GM12864 (cell line): ENCODE results near the gene DUSP18.

Source experiments
- DNase-seq: peaks from one replicate; pipeline ENCODE4 v3.0.0-alpha.2; 2011; ENCODE audit warnings: low read depth
- H3K4me3 ChIP-seq: 2 replicates; pipeline ENCODE4 v1.5.1; 2011; ENCODE audit warnings: mild to moderate bottlenecking, low read depth, low read length, control low read depth
- TF ChIP-seq, protein P1 (sequence below): IDR thresholded peaks from 2 replicates; pipeline ENCODE4 v1.5.1; 2011; ENCODE audit warnings: low read depth, mild to moderate bottlenecking, moderate library complexity, low read length, control low read depth, inconsistent platforms; ENCODE audit errors: missing control alignments

DUSP18 gene

DNA sequence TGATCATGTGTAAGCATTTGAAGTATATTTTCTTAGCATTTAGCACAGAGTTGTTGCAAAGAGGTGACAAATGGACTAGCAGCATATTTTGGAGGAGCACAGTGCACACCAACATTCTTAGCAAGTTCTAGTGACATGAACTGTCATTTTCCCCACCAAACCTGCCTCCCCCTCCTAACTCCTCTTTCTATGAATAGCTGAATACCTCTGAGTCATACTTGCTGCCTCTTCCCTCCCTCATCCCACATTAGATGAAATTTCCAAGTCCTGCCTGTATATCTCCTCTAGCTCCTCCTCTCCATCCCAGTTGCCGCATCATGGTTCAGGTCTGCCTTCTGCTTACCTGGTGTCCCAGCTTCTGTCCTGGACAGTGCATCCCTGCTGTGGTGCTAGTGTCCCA is 34.2 kb upstream of the DUSP18 start:
- no peak for DNase-seq
- TF ChIP-seq, protein P1, sequence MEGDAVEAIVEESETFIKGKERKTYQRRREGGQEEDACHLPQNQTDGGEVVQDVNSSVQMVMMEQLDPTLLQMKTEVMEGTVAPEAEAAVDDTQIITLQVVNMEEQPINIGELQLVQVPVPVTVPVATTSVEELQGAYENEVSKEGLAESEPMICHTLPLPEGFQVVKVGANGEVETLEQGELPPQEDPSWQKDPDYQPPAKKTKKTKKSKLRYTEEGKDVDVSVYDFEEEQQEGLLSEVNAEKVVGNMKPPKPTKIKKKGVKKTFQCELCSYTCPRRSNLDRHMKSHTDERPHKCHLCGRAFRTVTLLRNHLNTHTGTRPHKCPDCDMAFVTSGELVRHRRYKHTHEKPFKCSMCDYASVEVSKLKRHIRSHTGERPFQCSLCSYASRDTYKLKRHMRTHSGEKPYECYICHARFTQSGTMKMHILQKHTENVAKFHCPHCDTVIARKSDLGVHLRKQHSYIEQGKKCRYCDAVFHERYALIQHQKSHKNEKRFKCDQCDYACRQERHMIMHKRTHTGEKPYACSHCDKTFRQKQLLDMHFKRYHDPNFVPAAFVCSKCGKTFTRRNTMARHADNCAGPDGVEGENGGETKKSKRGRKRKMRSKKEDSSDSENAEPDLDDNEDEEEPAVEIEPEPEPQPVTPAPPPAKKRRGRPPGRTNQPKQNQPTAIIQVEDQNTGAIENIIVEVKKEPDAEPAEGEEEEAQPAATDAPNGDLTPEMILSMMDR, result no peak
- no peak overlapping the region for H3K4me3 ChIP-seq

DNA sequence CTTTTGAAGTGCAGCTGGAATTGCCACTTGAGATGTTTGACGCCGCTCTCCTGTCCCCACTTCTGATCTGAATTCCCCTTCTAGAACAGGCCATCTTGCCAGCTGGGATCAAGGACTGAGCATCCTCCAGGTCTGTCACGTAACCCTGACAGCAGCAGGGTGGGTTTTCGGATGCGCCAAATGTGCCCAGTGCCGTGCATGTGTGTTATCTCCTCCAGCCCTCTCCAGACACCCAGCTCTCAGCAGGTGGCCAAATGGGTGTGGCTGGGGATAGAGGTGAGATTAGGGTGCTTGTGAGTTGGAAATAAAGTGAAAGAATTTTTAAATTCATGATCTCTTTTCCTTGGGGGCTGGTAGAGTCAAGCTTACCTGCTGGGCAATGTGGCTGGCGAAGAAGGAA is 30.3 kb upstream of the DUSP18 start:
- no peak overlapping the region for H3K4me3 ChIP-seq
- no peak for DNase-seq
- TF ChIP-seq, protein P1, result no peak

DNA sequence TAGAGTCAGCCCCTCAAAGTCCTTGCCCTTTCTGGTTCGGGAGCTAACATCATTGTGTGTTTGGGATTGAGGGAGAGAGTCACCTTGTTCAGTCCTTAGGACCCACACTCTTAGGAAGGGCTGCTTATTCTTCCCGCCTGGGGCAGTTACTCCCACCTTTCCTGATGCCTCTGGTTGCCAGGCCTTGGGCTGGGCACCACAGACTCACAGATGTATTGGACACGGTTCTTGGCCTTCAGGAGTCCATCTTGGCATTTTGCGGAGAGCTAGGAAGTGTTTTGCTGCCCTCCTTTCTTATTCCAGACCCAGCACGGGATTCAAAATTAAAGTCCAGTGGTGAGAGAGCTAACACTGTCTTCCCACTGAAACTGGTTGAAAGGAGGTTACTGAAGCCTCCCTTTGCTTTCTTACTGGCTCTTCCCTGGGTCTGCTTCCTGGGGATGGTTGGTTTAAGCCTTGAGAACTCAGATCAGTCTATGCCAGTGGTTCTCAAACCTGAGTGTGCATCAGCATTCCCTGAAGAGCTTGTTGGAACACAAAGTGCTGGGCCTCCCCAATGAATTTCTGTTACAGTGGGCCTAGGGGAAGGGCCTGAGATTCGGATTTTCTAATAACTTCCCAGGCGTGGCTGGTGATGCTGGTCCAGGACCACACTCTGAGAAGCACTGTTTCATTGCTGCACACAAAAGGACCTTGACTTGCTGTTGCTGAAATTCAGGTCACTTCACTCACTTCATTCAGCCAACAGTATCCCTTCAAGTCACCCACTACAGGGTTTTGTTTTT is 28.4 kb upstream of the DUSP18 start:
- H3K4me3 ChIP-seq, result no peak overlapping the region
- no peak for DNase-seq
- TF ChIP-seq, protein P1, result no peak

DNA sequence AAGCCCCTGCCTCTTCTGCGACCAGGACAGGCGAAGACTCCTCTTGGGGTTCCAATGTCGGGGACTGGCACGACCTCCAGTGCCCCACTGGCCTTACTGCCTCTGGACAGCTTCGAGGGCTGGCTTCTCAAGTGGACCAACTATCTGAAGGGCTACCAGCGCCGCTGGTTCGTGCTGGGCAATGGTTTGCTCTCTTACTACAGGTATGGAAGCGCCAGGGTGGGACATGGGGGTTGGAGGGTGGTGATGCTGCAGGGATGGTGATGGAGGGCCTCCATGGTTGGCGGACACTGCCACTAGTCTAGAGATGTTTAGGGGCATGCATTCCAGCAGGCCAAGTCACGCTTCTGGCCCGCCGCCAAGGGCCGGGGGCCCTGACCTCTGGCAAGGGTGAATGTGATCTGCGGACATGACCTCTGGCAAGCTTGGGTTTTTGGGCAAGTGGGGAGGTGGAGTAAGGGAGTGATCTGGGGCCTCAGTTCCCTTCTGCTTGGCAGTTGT is 27.7 kb upstream of the DUSP18 start:
- no peak for DNase-seq
- TF ChIP-seq, protein P1, result no peak
- no peak overlapping the region for H3K4me3 ChIP-seq

DNA sequence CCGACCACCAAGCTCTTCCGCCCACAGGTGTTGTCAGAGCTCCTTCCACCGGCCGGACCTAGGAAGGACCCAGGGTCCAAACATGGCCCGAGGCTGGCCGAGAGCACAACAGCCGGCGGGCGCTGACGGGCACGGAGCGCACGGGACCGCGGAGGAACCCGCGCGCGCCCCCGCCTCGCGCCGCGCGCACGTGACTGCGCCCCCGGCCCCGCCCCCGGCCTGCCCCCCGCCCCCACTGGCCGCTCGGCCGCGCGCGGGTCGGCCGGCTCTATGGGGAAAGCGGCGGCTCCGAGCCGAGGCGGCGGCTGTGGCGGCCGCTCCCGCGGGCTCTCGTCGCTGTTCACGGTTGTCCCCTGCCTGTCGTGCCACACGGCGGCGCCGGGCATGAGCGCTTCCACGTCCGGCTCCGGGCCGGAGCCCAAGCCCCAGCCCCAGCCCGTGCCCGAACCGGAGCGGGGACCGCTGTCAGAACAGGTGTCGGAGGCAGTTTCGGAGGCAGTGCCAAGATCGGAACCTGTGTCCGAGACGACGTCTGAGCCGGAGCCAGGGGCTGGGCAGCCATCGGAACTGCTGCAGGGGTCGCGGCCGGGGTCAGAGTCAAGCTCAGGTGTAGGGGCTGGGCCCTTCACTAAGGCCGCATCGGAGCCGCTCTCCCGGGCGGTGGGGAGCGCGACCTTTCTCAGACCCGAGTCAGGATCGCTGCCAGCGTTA is 27.1 kb upstream of the DUSP18 start, which contains the start of gene OSBP2:
Gene OSBP2 (plus strand): TSS at position 235 of the 711 bp plus-strand sequence. CDS start 36 bp downstream, at position 271.
- TF ChIP-seq, protein P1, result no peak
- peak within 1 kb of the TSS; percentile 63 for H3K4me3 ChIP-seq
- DNase-seq, result no peak

DNA sequence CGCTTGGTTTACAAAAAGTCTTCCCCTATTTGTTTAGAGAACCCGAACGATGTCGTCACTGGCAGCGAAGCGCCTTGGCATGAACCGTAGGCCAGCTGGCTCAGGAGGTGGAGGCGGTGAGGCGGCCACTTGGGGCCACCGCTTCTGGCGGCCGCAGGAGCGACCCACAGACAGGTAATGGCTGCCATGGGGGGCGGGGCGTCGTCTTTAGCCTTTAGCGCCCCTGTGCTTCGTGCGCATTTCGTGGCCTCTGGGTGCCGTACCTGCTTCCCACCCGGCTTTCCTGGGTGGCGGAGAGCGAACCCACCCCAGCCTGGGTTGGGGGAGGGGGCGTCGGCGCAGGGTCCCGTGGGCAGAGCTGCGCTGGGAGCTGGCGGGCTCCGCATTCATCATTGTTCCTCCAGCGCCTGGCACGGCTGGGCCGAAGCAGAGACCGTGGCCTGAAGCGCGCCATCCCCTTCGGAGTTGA is 26.5 kb upstream of the DUSP18 start:
- TF ChIP-seq, protein P1, result no peak
- peak overlapping the region; percentile 63 for H3K4me3 ChIP-seq
- DNase-seq, result no peak
